A673 (cell line): ENCODE measurements around the gene ERMP1. TPM values are rescaled to one million over a fixed set of nuclear protein-coding genes. Genes with fewer than 3 reads are reported as not detected.

Source experiments
- BruUV-seq: library from RNA; stranded (reverse); fragments of 400-500 nt; replicated peaks from 2 replicates; lab custom pipeline; 2021; lab: Mats Ljungman, UMichigan
- CTCF ChIA-PET: fragments of 300-600 bp; sonication (Branson Sonifier 250); formaldehyde crosslinking; loops from one replicate; lab custom pipeline; 2022; ENCODE audit warnings: antibody characterized with exemption; lab: Charles Lee
- POLR2A ChIA-PET: fragments of 300-600 bp; sonication (Branson Sonifier 250); formaldehyde crosslinking; loops from one replicate; lab custom pipeline; 2022; ENCODE audit warnings: antibody characterized with exemption; ENCODE audit not compliant: low non-redundant PET; lab: Charles Lee
- DNase-seq: peaks from one replicate; pipeline ENCODE4 v3.0.0-alpha.2; 2015; ENCODE audit warnings: low spot score
- H3K27ac ChIP-seq: fragments of 200-600 bp; sonication (generic); 2 replicates; pipeline ENCODE4 v1.5.1; 2016; ENCODE audit warnings: mixed run types, low read depth, mild to moderate bottlenecking, mixed read lengths, antibody characterized with exemption, low read length; ENCODE audit not compliant: poor library complexity, severe bottlenecking
- H3K27me3 ChIP-seq: fragments of 200-600 bp; sonication (generic); replicated peaks from 2 replicates; pipeline ENCODE4 v1.6.1; 2017; ENCODE audit warnings: mixed run types, low read depth, mild to moderate bottlenecking, mixed read lengths, antibody characterized with exemption, low read length; ENCODE audit not compliant: insufficient read depth, poor library complexity
- H3K36me3 ChIP-seq: fragments of 200-600 bp; sonication (generic); 2 replicates; pipeline ENCODE4 v1.6.1; 2016; ENCODE audit warnings: mixed run types, mild to moderate bottlenecking, mixed read lengths, antibody characterized with exemption, low read length; ENCODE audit not compliant: insufficient read depth, poor library complexity, severe bottlenecking
- H3K4me1 ChIP-seq: fragments of 200-600 bp; sonication (generic); 2 replicates; pipeline ENCODE4 v1.6.1; 2017; ENCODE audit warnings: mixed run types, mild to moderate bottlenecking, mixed read lengths, antibody characterized with exemption, low read length; ENCODE audit not compliant: insufficient read depth, poor library complexity, severe bottlenecking
- H3K4me3 ChIP-seq: fragments of 200-600 bp; sonication (generic); 2 replicates; pipeline ENCODE4 v1.5.1; 2016; ENCODE audit warnings: low read depth, mixed run types, mild to moderate bottlenecking, mixed read lengths, low read length; ENCODE audit not compliant: poor library complexity, severe bottlenecking
- H3K9me3 ChIP-seq: fragments of 200-600 bp; sonication (generic); 2 replicates; pipeline ENCODE4 v1.6.1; 2016; ENCODE audit warnings: mixed run types, low read depth, mild to moderate bottlenecking, mixed read lengths, antibody characterized with exemption, low read length; ENCODE audit not compliant: poor library complexity, severe bottlenecking
- EZH2 ChIP-seq: fragments of 200-600 bp; sonication (generic); IDR thresholded peaks from 2 replicates; pipeline ENCODE4 v1.6.1; 2017; ENCODE audit warnings: borderline replicate concordance, low read depth, mild to moderate bottlenecking, mixed read lengths, antibody characterized with exemption, low read length; ENCODE audit not compliant: poor library complexity, severe bottlenecking
- intact Hi-C: fragments of 100-400 bp; cut with micrococcal nuclease; formaldehyde crosslinking; loops from one replicate; pipeline ENCODE4 v1.10.0; 2022; ENCODE audit not compliant: unreplicated experiment
- total RNA-seq: library from RNA; stranded (reverse); gene quantifications from 2 replicates; pipeline ENCODE4 v1.2.3, GENCODE V29; 2021
- TF ChIP-seq, protein P1 (sequence below): fragments of 300-800, 200-600 bp; sonication (generic); conservative IDR thresholded peaks from 2 replicates; pipeline ENCODE4 v1.5.1; 2017; ENCODE audit warnings: low read depth, mild to moderate bottlenecking, antibody characterized with exemption, low read length, moderate library complexity, mixed read lengths

Gene ERMP1
- total RNA-seq, 1 experiment from 2014 or later, result 11.5 TPM

DNA sequence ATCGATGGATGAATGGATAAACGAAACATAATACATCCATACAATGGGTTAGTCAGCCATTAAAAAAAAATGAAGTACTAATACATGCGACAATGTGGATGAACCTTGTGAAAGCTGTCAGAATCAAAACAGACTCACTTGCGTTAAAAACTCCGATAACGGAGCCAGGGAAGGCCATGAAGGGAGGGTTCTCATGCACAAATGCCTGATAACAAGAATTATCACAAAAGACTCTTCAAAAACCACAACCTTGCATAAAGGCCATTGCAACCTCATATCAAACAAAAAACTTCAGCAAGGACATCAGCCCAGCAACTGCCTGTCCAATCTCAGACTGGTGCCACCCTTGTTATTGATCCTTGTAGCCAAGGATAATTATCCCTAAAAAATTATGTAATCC lies 13.7 kb downstream of the ERMP1 start:
- POLR2A ChIA-PET, result no interaction called here
- Histone ChIP-seq H3K27me3 (no peaks in the 10 kb centered on the region), H3K27ac (no peak overlapping the region), H3K9me3 (no peaks in the 10 kb centered on the region), H3K4me1 (no peaks in the 10 kb centered on the region), H3K36me3 (no peaks in the 10 kb centered on the region), H3K4me3 (no peak overlapping the region)
- intact Hi-C loops, result no loop called here
- CTCF ChIA-PET, result no interaction called here
- no TSS peak for BruUV-seq
- DNase-seq, result no peak
- TF ChIP-seq, protein P1, sequence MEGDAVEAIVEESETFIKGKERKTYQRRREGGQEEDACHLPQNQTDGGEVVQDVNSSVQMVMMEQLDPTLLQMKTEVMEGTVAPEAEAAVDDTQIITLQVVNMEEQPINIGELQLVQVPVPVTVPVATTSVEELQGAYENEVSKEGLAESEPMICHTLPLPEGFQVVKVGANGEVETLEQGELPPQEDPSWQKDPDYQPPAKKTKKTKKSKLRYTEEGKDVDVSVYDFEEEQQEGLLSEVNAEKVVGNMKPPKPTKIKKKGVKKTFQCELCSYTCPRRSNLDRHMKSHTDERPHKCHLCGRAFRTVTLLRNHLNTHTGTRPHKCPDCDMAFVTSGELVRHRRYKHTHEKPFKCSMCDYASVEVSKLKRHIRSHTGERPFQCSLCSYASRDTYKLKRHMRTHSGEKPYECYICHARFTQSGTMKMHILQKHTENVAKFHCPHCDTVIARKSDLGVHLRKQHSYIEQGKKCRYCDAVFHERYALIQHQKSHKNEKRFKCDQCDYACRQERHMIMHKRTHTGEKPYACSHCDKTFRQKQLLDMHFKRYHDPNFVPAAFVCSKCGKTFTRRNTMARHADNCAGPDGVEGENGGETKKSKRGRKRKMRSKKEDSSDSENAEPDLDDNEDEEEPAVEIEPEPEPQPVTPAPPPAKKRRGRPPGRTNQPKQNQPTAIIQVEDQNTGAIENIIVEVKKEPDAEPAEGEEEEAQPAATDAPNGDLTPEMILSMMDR, result no peak
- no peak for TF ChIP-seq EZH2

GRCh38 chr9:5818424-5819142 lies 14.3 kb downstream of the ERMP1 start:
- no peak for DNase-seq
- CTCF ChIA-PET, result no interaction called here
- Histone ChIP-seq H3K27ac (no peak overlapping the region), H3K9me3 (no peaks in the 10 kb centered on the region), H3K4me3 (no peak overlapping the region), H3K27me3 (no peaks in the 10 kb centered on the region), H3K36me3 (no peaks in the 10 kb centered on the region), H3K4me1 (no peaks in the 10 kb centered on the region)
- intact Hi-C loops, result no loop called here
- no TSS peak for BruUV-seq
- POLR2A ChIA-PET, result no interaction called here
- TF ChIP-seq, protein P1, result no peak
- no peak for TF ChIP-seq EZH2

DNA sequence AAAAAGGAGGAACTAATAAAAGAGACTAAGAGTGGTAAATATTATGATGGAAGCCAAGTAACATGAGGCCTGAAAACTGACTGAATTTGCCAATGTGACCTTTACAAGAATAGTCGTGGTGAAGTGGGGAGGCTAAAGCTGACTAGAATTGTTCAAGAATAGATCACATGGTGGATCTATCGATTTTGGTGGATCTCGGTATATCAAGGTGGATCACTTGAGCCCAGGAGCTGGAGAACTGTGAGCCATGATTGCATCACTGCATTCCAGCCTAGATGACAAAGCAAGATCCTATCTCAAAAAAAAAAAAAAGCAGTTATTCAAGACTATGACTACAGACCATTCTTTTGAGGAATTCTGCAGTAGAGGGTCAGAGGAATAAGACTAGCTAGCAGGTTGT lies 15.1 kb downstream of the ERMP1 start:
- no TSS peak for BruUV-seq
- H3K27ac ChIP-seq, result no peak overlapping the region
- intact Hi-C loops, result no loop called here

More for the DNA sequence above, 15.1 kb downstream of the ERMP1 start:
- Histone ChIP-seq H3K36me3 (no peaks in the 10 kb centered on the region), H3K9me3 (no peaks in the 10 kb centered on the region), H3K27me3 (no peaks in the 10 kb centered on the region), H3K4me1 (no peaks in the 10 kb centered on the region), H3K4me3 (no peak overlapping the region)
- ChIA-PET POLR2A (no interaction called here), CTCF (no interaction called here)
- no peak for DNase-seq
- TF ChIP-seq EZH2, result no peak
- TF ChIP-seq, protein P1, result no peak
